GM21526 (cell line): ENCODE measurements around the gene HRCT1.

Experiments used
- ATAC-seq: cut with Tn5 transposase; IDR thresholded peaks from one replicate; pipeline ENCODE4 v1.9.1; 2021; ENCODE audit warnings: moderate library complexity; ENCODE audit not compliant: unreplicated experiment, low FRiP score

HRCT1 gene

GRCh38 chr9:35939679-35940250, 33.8 kb downstream of the HRCT1 start:
- no peak for ATAC-seq

GRCh38 chr9:35940458-35941407, 34.7 kb downstream of the HRCT1 start:
- ATAC-seq = no peak

- ATAC-seq = no peak
These were observed 36.3 kb downstream of the HRCT1 start for GRCh38 chr9:35942286-35942685.

GRCh38 chr9:35944173-35944572, 38.2 kb downstream of the HRCT1 start:
- no peak for ATAC-seq

GRCh38 chr9:35944841-35945240, 38.8 kb downstream of the HRCT1 start:
- no peak for ATAC-seq

GRCh38 chr9:35945341-35946018, 39.5 kb downstream of the HRCT1 start:
- no peak for ATAC-seq

GRCh38 chr9:35948451-35948850, 42.4 kb downstream of the HRCT1 start:
- no peak for ATAC-seq

GRCh38 chr9:35948901-35949318, 42.9 kb downstream of the HRCT1 start:
- no peak for ATAC-seq

GRCh38 chr9:35951736-35952135, 45.7 kb downstream of the HRCT1 start:
- ATAC-seq = no peak

GRCh38 chr9:35952526-35953191, 46.7 kb downstream of the HRCT1 start:
- no peak for ATAC-seq

- ATAC-seq = no peak
These were observed 49.0 kb downstream of the HRCT1 start for GRCh38 chr9:35954942-35955546.

- no peak for ATAC-seq
These were observed 50.6 kb downstream of the HRCT1 start for GRCh38 chr9:35956651-35957050.
